ENCODE data around the gene CELA3B.
A peak's percentile ranks its signal among the peaks of the same experiment; 100 is the strongest.
"Not testable (repeated sequence)": the region's sequence is repeated elsewhere in the genome, so short reads cannot be mapped to it uniquely, and the experiment has no call there.

The CELA3B gene

GRCh38 chr1:22014575-22015206 lies 37.9 kb downstream of the CELA3B start:
- DNase-seq, result not testable (repeated sequence)

- no peak for DNase-seq
These were observed 42.0 kb downstream of the CELA3B start for GRCh38 chr1:22018583-22019559.

- no peak for DNase-seq
These were observed 44.2 kb downstream of the CELA3B start for GRCh38 chr1:22021061-22021460.

- DNase-seq, result no peak
These were observed 47.9 kb downstream of the CELA3B start for GRCh38 chr1:22024485-22025367.

GRCh38 chr1:22025368-22026155 lies 48.7 kb downstream of the CELA3B start:
- peak; percentile 76 for DNase-seq

- DNase-seq, result no peak
These were observed 50.1 kb downstream of the CELA3B start for GRCh38 chr1:22026924-22027289.

- no peak for DNase-seq
These were observed 53.2 kb downstream of the CELA3B start for GRCh38 chr1:22030057-22030456.

GRCh38 chr1:22030473-22030872 lies 53.7 kb downstream of the CELA3B start:
- DNase-seq, result no peak

GRCh38 chr1:22031214-22031962 lies 54.6 kb downstream of the CELA3B start:
- DNase-seq, result no peak

- not testable (repeated sequence) for DNase-seq
These were observed 58.0 kb downstream of the CELA3B start for GRCh38 chr1:22034834-22035233.

- no peak for DNase-seq
These were observed 60.7 kb downstream of the CELA3B start for GRCh38 chr1:22037520-22037919.

- DNase-seq, result no peak
These were observed 61.2 kb downstream of the CELA3B start for GRCh38 chr1:22038036-22038435.
